Hypothalamus (tissue), 51 donors: ENCODE data around the gene VPS37D.

Experiments
- DNase-seq, 51 donors: peaks; one replicate each; lab custom pipeline; 2025; lab: John Stamatoyannopoulos, UW

Gene VPS37D

GRCh38 chr7:73721377-73721817 lies 53.8 kb downstream of the VPS37D start:
- DNase-seq: peak in 45 of 51 donors; percentile 6 to 84 (median 58)
